Measurements from ENCODE around the gene PAPPA.

The PAPPA gene

DNA sequence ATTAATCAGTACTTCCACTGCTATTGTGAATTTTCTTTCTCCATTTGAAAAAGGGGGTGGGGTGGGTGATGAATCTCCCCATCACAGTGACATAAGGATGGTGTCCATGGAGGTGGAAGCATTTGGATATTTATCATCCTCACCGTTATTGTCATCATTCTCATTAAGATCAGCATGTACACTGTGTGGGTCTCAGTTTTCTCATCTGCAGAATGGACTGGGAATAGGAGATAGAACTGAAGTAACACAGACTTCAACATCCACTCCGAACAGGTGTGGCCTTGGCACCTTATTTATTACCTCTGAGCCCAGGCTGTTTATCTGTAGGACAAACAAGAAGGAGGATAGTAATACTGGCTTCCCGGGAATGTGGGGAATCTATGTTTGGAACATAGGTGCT is 165.9 kb downstream of the PAPPA start:
- DNase-seq: no peak

- DNase-seq: no peak
Measured at GRCh38 chr9:116320290-116320689, 166.7 kb downstream of the PAPPA start.

DNA sequence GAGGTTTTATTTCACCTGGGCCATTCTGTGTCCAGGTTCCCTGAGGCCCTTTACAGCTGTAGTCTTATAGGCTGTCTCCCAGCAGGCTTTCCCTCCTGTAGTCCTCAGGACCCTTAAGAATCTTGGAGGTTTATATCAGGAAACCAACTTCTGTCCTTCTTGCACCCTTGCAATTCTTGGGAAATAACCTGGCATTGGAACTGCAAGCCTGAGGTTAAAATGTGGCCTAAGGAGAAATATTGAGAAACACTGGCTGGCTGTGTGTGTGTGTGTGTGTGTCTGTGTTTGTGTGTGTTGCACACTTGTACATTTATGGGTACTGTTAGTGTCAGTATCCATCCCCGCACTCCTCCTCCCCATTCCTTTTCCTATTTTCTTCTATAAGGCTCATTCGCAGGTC is 168.9 kb downstream of the PAPPA start:
- DNase-seq: no peak

GRCh38 chr9:116323012-116323411 is 169.4 kb downstream of the PAPPA start:
- no peak for DNase-seq

- DNase-seq: peak; percentile 88
Measured at GRCh38 chr9:116323571-116323970, 170.0 kb downstream of the PAPPA start.

DNA sequence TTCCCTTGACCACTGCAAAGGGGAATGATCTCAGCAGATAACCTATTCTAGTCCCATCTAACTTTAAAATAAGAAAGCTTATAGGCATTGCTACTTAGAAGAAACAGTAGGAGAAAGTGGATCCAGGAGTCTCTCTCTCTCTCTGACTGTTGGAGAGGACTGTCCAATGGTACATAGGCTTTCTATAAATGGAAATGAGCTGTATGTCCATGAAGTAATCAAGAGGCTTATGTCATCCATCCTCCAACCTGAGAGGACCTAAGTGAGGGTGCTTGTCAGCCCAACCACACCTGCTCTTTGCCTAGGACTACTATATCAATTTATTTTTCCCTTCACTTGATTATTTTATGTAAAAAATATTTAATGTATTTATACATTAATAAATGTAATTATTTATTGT is 172.3 kb downstream of the PAPPA start:
- no peak for DNase-seq

GRCh38 chr9:116327701-116328405 is 174.3 kb downstream of the PAPPA start:
- no peak for DNase-seq

DNA sequence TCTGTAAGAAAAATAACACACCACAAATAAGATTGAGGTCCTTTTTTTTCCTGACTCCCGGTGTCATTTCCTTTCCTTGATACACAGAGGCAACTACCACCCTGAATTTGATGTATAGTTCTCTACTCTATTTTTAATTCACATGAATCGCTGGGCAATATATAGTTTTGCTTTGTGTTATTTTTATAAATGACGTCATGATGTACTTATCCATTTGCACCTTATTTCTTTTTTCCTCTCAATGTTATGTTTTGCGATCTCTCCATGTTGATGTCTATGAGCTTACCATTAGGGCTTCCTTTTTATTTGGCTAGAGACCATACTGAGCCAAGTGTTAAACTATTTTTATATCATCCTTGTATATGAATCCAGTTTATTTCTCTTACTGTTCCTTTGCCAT is 175.9 kb downstream of the PAPPA start:
- no peak for DNase-seq

DNA sequence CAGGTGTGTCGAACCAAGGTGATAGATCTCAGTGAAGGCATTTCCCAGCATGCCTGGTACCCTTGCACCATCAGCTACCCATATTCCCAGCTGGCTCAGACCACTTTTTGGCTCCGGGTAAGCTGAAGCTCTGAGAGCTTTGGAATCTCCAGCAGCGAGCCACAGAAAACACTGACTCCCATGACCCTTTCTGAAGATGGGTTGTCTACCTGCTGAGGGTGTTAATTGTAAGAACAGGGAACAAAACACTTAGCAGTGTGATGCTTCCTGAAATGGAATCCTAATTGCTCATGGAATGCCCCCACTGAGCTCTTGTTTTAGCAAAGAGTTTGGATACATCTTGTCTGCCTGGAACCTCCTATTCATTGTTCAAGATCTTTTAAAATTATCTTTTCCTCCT is 177.7 kb downstream of the PAPPA start:
- DNase-seq: no peak

- DNase-seq: no peak
Measured at GRCh38 chr9:116332090-116332489, 178.5 kb downstream of the PAPPA start.

DNA sequence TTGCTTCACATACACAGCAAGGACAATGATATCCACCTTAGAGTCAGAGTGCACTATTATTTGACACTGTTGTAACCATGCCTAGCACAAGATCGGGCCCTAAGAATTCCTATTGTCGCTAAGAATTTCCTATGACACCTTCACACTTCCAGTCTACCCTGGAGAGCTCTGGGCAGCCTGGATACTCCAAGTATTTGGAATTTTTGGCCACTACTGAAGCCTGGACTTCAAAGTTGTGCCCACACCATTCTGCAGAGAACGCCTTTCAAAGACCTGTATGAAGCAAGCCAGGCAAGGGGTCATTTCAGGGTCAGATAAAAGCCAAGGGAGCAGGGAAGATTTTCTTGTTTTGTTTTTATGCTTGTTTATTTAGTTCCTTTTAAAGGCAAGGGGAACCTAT is 179.7 kb downstream of the PAPPA start:
- no peak for DNase-seq

DNA sequence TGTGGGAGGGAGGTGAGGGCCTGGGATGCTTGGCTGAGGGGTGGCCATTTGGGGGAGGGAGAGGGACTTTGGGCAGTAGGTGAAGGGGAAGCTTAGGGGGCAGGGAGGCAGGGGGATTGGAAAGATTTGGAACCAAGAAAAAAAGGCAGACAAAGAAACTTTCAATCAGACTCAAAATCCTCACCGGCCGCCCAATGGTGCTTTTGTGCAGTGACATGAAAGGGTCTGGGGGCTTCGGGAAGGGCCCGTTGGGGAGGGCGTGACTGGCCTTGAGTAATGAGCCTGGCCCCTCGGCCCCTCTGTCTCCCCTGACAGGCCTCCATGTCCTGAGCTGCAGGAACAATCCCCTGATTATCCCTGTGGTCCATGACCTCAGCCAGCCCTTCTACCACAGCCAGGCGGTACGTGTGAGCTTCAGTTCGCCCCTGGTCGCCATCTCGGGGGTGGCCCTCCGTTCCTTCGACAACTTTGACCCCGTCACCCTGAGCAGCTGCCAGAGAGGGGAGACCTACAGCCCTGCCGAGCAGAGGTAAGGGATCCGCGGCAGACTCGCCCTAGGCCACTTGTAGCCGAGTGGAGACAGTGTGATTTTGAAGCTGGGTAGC is 181.1 kb downstream of the PAPPA start:
- no peak for DNase-seq

DNA sequence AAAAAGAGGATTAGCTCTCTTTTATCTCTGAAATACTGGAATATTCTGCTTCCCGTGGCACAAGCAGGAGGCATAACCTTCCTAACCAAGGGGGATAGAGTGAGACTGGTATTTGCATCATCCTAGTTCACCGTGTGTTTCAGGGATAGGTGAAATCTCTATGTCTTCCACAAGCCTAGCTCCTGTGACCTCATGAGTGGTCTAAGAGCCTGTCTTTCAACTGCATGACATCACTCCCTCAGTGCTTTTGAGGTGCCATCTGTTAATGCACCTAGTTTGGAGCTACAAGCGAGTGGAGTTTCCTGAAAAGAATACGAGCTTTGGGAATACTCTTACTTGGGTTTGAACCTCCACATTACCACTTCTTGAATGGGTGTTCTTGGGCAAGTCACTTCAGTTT is 181.8 kb downstream of the PAPPA start:
- no peak for DNase-seq

DNA sequence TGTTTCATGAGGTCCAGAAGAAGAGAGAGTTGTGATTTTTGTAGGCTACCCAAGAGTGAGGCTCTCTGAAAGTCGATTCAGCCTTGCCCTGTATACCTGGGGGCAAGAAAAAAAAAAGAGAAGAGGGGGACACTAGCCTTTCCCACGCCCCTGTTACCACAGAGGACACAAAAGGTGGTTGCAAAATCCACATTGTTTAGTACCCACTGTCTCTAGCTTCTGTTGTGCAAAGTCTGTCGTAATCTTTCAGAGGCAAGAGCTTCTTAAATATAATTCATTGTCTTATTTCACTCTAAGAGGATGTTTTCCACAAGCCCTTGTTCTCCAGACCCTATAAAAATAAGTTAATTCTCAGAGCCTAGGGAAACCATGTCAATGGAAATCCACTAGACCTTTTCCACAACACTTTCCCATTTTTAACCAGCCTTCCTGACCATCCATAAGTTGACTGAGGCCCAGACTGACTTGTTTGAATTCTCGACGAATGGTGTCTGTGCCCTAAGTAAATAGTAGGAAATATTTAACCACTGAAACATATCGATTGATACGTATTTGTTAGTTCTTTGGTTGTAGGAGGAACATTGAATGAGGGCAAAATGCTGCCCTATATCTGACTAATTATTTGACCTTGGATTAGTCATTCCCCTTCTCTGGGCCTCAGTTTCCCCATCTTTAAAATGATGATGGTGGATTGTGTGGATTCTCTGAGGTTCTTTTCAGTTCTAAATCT is 182.7 kb downstream of the PAPPA start:
- DNase-seq: no peak

- peak; percentile 18 for DNase-seq
Measured at GRCh38 chr9:116337015-116337414, 183.4 kb downstream of the PAPPA start.

DNA sequence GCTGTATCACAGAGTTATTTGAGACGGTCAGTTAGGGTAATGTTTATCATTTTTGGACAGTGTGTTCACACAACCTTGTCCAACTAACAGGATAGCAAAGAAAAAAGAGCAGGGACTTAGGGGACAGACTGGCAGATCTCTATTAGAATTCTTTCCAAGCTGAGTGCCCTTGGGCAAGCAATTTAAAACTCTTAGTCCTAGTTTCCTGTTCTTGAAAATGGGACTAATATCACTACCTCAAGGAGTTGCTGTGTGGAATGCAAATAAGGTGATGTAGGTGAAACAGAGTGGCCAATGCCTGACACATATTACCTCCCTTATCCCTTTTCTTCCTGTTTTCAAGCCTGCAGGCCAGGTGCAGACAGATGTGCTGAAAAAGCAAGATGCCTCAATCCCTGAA is 186.7 kb downstream of the PAPPA start:
- no peak for DNase-seq

- peak; percentile 65 for DNase-seq
Measured at GRCh38 chr9:116342061-116342460, 188.5 kb downstream of the PAPPA start.

GRCh38 chr9:116342941-116343340 is 189.3 kb downstream of the PAPPA start:
- DNase-seq: no peak

DNA sequence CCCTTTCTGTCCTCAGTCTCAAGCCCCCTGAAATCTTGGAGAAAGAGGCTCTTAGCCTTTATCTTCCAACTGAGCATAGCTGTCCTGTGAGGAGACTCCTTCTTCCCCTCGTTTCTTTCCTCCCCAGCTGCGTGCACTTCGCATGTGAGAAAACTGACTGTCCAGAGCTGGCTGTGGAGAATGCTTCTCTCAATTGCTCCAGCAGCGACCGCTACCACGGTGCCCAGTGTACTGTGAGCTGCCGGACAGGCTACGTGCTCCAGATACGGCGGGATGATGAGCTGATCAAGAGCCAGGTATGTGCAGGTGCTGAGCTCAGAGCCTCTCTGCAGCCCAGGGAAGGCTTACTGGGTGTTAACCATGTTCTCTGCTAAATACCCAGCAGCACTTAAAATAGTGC is 190.8 kb downstream of the PAPPA start:
- no peak for DNase-seq

DNA sequence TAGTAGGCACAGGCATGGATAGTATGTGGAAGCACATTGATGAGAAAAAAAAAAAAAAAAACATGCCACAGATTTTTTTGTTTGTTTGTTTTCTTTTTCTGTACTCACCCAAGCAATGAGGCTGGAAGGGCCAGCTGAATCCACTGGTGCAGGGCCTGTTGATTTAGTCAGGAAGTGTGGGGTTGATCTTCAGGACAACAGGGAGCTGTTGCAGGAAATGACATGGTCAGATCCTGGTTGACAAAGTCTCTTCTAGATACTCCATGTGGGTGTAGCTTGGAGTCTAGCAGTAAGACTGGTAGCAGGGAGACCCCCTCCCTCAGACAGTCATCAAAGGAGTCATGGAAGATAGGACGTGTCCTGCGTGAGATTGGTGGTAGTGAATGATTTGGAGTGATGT is 191.8 kb downstream of the PAPPA start:
- DNase-seq: no peak

DNA sequence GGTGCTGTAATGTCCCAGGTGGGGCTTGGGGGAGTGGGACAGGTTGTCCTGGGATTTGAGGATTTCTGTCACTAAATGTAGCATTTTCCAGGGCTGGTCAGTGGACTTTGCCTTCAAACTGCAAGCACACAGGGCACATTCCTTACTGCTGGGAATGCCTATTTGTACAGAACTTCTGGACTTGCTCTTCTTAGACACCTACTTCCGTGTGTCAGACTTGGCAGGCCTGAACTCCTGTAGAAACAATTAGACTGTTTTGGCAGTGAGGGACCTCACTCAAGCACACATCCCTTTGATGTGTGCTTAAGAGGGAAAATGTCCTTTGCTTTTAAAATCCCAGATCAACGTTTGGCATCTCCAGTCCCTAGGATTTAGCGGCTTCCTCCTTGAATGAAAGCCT is 192.2 kb downstream of the PAPPA start:
- no peak for DNase-seq

DNA sequence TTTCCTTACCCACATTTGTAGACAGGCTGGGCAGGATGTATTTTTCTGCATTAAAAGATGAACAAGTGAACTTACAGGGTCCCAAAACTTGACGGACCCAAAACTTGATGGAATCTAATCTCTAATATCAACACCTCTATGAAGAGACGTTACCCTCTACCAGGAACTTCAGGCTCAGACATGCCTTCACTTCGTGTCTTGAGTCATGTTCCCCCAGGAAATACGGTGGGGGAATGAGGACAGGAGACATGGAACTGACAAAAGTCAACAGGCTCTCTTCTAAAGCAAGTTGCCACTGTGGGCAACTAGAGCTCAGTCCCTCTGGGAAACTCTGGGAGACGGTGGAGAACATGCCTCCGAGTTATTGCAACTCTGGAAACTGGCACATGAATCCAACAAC is 196.1 kb downstream of the PAPPA start:
- DNase-seq: no peak

GRCh38 chr9:116350213-116350612 is 196.6 kb downstream of the PAPPA start:
- DNase-seq: no peak

DNA sequence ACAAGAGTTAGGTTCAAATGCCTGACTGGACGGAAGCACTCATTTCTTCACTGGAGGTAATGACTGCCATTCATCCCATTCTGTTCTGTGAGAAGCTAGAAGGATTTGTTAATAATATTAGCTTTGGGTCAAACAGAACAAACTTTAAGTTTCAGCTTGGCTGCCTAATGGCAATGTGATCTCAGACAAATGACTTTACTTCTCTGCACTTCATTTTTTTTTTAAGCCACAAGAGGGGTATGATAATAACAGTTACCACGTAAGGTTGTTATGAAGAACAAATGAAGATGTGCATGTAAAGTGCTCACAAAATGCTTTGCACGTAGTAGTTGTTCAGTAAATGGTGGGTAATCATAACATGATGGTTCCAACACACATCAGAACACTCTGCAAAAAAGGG is 199.4 kb downstream of the PAPPA start:
- DNase-seq: no peak
